Gastrocnemius medialis (tissue), 4 donors: ENCODE measurements around the gene PDE4D.

Experiments
- POLR2A ChIP-seq, 2 donors: fragments of 450-650 bp; IDR thresholded peaks; one replicate each; pipeline ENCODE4 v1.6.1; 2017; ENCODE audit warnings: antibody characterized with exemption in 2 of 2, mild to moderate bottlenecking in 2 of 2, moderate library complexity in 2 of 2
- TF ChIP-seq, protein P1 (sequence below), 5 experiments: fragments of 450-650 bp in 3 of 5; fragments of 200-600 bp in 2 of 5; sonication (generic) in 2 of 5; IDR thresholded peaks in 4 of 5; conservative IDR thresholded peaks in 1 of 5; 1 replicate in 4 of 5; 2 replicates in 1 of 5; pipeline ENCODE4 v1.5.1; 2016 to 2019; ENCODE audit warnings: antibody characterized with exemption in 5 of 5, mild to moderate bottlenecking in 3 of 5, moderate library complexity in 3 of 5

DNA sequence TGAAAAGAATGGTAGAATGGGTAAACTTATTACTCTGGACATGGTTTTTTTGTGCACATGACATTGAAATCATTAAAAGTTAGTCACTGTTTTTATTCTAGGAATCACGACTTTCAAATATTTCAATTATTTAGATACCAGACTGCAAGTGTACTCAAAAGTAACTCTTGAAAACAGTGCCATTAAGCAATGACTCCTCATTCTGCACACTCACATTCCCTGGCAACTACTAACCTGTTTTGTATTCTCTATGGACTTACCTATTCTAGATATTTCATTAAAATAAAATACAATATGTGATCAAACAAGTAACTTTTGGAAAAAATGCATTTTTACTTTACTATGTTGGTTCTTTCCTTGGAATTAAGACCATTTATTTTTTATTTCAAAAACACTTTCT lies 607.0 kb downstream of the PDE4D start:
- TF ChIP-seq POLR2A (IDR thresholded peaks at IDR 0.05), result no peak
- TF ChIP-seq, protein P1, sequence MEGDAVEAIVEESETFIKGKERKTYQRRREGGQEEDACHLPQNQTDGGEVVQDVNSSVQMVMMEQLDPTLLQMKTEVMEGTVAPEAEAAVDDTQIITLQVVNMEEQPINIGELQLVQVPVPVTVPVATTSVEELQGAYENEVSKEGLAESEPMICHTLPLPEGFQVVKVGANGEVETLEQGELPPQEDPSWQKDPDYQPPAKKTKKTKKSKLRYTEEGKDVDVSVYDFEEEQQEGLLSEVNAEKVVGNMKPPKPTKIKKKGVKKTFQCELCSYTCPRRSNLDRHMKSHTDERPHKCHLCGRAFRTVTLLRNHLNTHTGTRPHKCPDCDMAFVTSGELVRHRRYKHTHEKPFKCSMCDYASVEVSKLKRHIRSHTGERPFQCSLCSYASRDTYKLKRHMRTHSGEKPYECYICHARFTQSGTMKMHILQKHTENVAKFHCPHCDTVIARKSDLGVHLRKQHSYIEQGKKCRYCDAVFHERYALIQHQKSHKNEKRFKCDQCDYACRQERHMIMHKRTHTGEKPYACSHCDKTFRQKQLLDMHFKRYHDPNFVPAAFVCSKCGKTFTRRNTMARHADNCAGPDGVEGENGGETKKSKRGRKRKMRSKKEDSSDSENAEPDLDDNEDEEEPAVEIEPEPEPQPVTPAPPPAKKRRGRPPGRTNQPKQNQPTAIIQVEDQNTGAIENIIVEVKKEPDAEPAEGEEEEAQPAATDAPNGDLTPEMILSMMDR (IDR thresholded peaks at IDR 0.05 in 4 of 5, conservative IDR thresholded peaks at IDR 0.05 in 1 of 5), result no peak
